GM12878 (cell line): ENCODE data around the gene ZCCHC24. TPM values are rescaled to one million over a fixed set of nuclear protein-coding genes. Genes with fewer than 3 reads are reported as not detected.

Experiments used
- ATAC-seq: fragments of 200-7000 bp; cut with Tn5 transposase; 3 replicates; pipeline ENCODE4 v1.9.1; 2020; ENCODE audit warnings: mild to moderate bottlenecking, moderate library complexity
- BruUV-seq: library from RNA; stranded (reverse); fragments of 400-500 nt; replicated peaks from 2 replicates; lab custom pipeline; 2021; lab: Mats Ljungman, UMichigan
- CTCF ChIA-PET: fragments of 300-600 bp; sonication (Branson Sonifier 250); formaldehyde crosslinking; extraction: SDS; loops from one replicate; lab custom pipeline; 2021; ENCODE audit warnings: inconsistent platforms; lab: Yijun Ruan, JAX
- POLR2A ChIA-PET: fragments of 350-600 bp; formaldehyde crosslinking; extraction: SDS; loops from one replicate; lab custom pipeline; 2021; ENCODE audit warnings: inconsistent platforms; lab: Charles Lee
- RAD21 ChIA-PET: fragments of 300-600 bp; sonication (Branson Sonifier 250); formaldehyde crosslinking; loops from one replicate; lab custom pipeline; 2023; ENCODE audit warnings: antibody characterized with exemption; ENCODE audit not compliant: unreplicated experiment; lab: Charles Lee
- SMC1A ChIA-PET: fragments of 300-600 bp; sonication (Branson Sonifier 250); formaldehyde crosslinking; loops from one replicate; lab custom pipeline; 2023; ENCODE audit not compliant: unreplicated experiment, uncharacterized antibody; lab: Charles Lee
- DNase-seq: peaks from one replicate; pipeline ENCODE4 v3.0.0-alpha.2; 2011; ENCODE audit warnings: low read depth, low spot score
- FAIRE-seq: peaks from 3 replicates; lab custom pipeline; 2011; peaks lifted over from hg19 to GRCh38; lab: Jason Lieb, UNC
- H2AFZ ChIP-seq: 2 replicates; pipeline ENCODE4 v1.6.0; 2011; ENCODE audit warnings: low read depth, low read length, control low read depth; ENCODE audit not compliant: control insufficient read depth
- H3K27ac ChIP-seq: 2 replicates; pipeline ENCODE4 v1.5.1; 2011; ENCODE audit warnings: control low read depth; ENCODE audit not compliant: control insufficient read depth, insufficient read depth
- H3K27me3 ChIP-seq, 2 experiments: replicated peaks in 1 of 2; 2 replicates each; pipeline versions ENCODE4 v1.6.0 to v1.6.1; 2011; ENCODE audit warnings: low read length in 1 of 2; ENCODE audit not compliant: control insufficient read depth in 2 of 2, insufficient read depth in 2 of 2
- H3K36me3 ChIP-seq, 2 experiments: 2 replicates each; pipeline ENCODE4 v1.5.1; 2011; ENCODE audit warnings: low read length in 1 of 2; ENCODE audit not compliant: control insufficient read depth in 2 of 2, insufficient read depth in 2 of 2
- H3K4me1 ChIP-seq: 2 replicates; pipeline ENCODE4 v1.6.1; 2011; ENCODE audit warnings: mild to moderate bottlenecking, low read length, moderate library complexity, mixed read lengths; ENCODE audit not compliant: control insufficient read depth, insufficient read depth
- H3K4me2 ChIP-seq: 2 replicates; pipeline ENCODE4 v1.6.0; 2011; ENCODE audit warnings: control low read depth; ENCODE audit not compliant: control insufficient read depth, insufficient read depth
- H3K4me3 ChIP-seq: fragments of 200-600 bp; sonication (generic); 2 replicates; pipeline ENCODE4 v1.5.1; 2016
- H3K79me2 ChIP-seq: 2 replicates; pipeline ENCODE4 v1.6.0; 2011; ENCODE audit warnings: low read length; ENCODE audit not compliant: control insufficient read depth, insufficient read depth
- H3K9ac ChIP-seq: 2 replicates; pipeline ENCODE4 v1.8.0; 2011; ENCODE audit warnings: low read length, control low read depth, mixed read lengths; ENCODE audit not compliant: control insufficient read depth, insufficient read depth
- H3K9me3 ChIP-seq: replicated peaks from 3 replicates; pipeline ENCODE4 v1.5.1; 2011; ENCODE audit warnings: mild to moderate bottlenecking, low read length; ENCODE audit not compliant: control insufficient read depth, insufficient read depth
- H4K20me1 ChIP-seq: 2 replicates; pipeline ENCODE4 v1.6.0; 2011; ENCODE audit not compliant: control insufficient read depth, insufficient read depth
- CBX3 ChIP-seq: fragments of 200-600 bp; sonication (generic); IDR thresholded peaks from 2 replicates; pipeline ENCODE4 v1.6.1; 2016; ENCODE audit warnings: low read depth, borderline replicate concordance
- CREM ChIP-seq: IDR thresholded peaks from 2 replicates; pipeline ENCODE4 v1.6.1; 2014; ENCODE audit warnings: antibody characterized with exemption, low read depth
- GATAD2B ChIP-seq: fragments of 450-650 bp; conservative IDR thresholded peaks from 2 replicates; pipeline ENCODE4 v1.6.1; 2017; ENCODE audit warnings: low read depth, mild to moderate bottlenecking, moderate library complexity
- HDAC2 ChIP-seq: fragments of 200-600 bp; sonication (generic); IDR thresholded peaks from 2 replicates; pipeline ENCODE4 v1.6.1; 2017
- HSF1 ChIP-seq: fragments of 150-350 bp; IDR thresholded peaks from 2 replicates; pipeline ENCODE4 v1.6.1; 2014; ENCODE audit warnings: mild to moderate bottlenecking, low read depth, low read length
- IRF4 ChIP-seq: IDR thresholded peaks from 2 replicates; pipeline ENCODE4 v1.6.1; 2011; ENCODE audit warnings: low read depth, low read length
- NR2F1 ChIP-seq: fragments of 450-650 bp; conservative IDR thresholded peaks from 2 replicates; pipeline ENCODE4 v1.6.1; 2017; ENCODE audit warnings: mild to moderate bottlenecking
- POLR2AphosphoS2 ChIP-seq: IDR thresholded peaks from 2 replicates; pipeline ENCODE4 v1.6.1; 2011; ENCODE audit warnings: low read depth, mild to moderate bottlenecking, low read length, improper control_type of control experiment, moderate library complexity
- RAD51 ChIP-seq: fragments of 450-650 bp; IDR thresholded peaks from 2 replicates; pipeline ENCODE4 v1.6.1; 2016; ENCODE audit warnings: moderate library complexity, mild to moderate bottlenecking, inconsistent platforms
- SMAD1 ChIP-seq: fragments of 450-650 bp; IDR thresholded peaks from 2 replicates; pipeline ENCODE4 v1.6.1; 2018; ENCODE audit warnings: mild to moderate bottlenecking, low read depth; ENCODE audit not compliant: partially characterized antibody
- SMC3 ChIP-seq: IDR thresholded peaks from 2 replicates; pipeline ENCODE4 v1.6.1; 2011; ENCODE audit warnings: low read length, improper control_type of control experiment, borderline replicate concordance
- SP1 ChIP-seq: IDR thresholded peaks from one replicate; pipeline ENCODE4 v1.6.1; 2011; ENCODE audit warnings: low read depth, low read length
- TARDBP ChIP-seq: IDR thresholded peaks from 2 replicates; pipeline ENCODE4 v1.6.1; 2016; ENCODE audit warnings: borderline replicate concordance
- TCF3 ChIP-seq: IDR thresholded peaks from 2 replicates; pipeline ENCODE4 v1.6.1; 2012; ENCODE audit warnings: low read depth, mild to moderate bottlenecking, low read length, borderline replicate concordance; ENCODE audit not compliant: insufficient read depth
- ZNF24 ChIP-seq: fragments of 450-650 bp; IDR thresholded peaks from 2 replicates; pipeline ENCODE4 v1.6.1; 2017; ENCODE audit warnings: antibody characterized with exemption, mild to moderate bottlenecking
- WGBS: methylation state at CpG from one replicate; pipeline ENCODE4 v1.1.6; 2016; ENCODE audit warnings: low lambda C conversion rate; ENCODE audit not compliant: insufficient replicate concordance, insufficient coverage; ENCODE audit errors: missing lambda C conversion rate; 5-methylcytosine and 5-hydroxymethylcytosine counted together
- in situ Hi-C: fragments of 300-500 bp; cut with MboI; formaldehyde crosslinking; loops from 9 replicates; pipeline ENCODE4 v1.14.3; 2018; ENCODE audit warnings: mixed read lengths
- intact Hi-C: fragments of 100-400 bp; cut with micrococcal nuclease; formaldehyde crosslinking; loops from one replicate; pipeline ENCODE4 v1.14.2; 2022; ENCODE audit not compliant: unreplicated experiment
- polyA plus RNA-seq, 11 experiments: library from polyadenylated mRNA; depleted of rRNA in 4 of 11; unstranded in 6 of 11; stranded (reverse) in 5 of 11; fragments of >200 nt; fragmentation: Nextera tagmentation in 4 of 11; fragmentation: Illumina TruSeq in 1 of 11; extraction: Ambion mirVana in 4 of 11; extraction: Trizol in 1 of 11; gene quantifications; 1 replicate in 1 of 11; 2 replicates in 10 of 11; pipeline versions ENCODE4 v1.2.1 to v1.2.3, GENCODE V29; 2011 to 2016; ENCODE audit warnings: inconsistent platforms in 2 of 11, missing spikeins in 2 of 11, low read depth in 1 of 11
- total RNA-seq, 4 experiments: library from RNA; depleted of rRNA in 3 of 4; stranded (reverse); fragments of >200 nt in 3 of 4; fragmentation: Illumina TruSeq in 1 of 4; extraction: Trizol in 1 of 4; gene quantifications; 2 replicates each; pipeline versions ENCODE4 v1.2.1 to v1.2.3, GENCODE V29; 2013 to 2021
- TF ChIP-seq, protein P1 (sequence below): fragments of 450-650 bp; formaldehyde crosslinking; IDR thresholded peaks from 2 replicates; pipeline ENCODE4 v1.5.0; 2022; ENCODE audit warnings: mild to moderate bottlenecking, missing genetic modification characterization
- TF ChIP-seq, protein P2 (sequence below): IDR thresholded peaks from 2 replicates; pipeline ENCODE4 v1.6.1; 2012; ENCODE audit warnings: low read depth, low read length, improper control_type of control experiment

Gene ZCCHC24
- total and polyA plus RNA-seq, 10 of the 15 experiments (the other 5 are each of a cell fraction or from before 2014, with no cell fraction given) = 0.02 to 0.62 (median 0.04) TPM; not detected in 4

GRCh38 chr10:79436066-79436849 is 9.2 kb downstream of the ZCCHC24 start:
- no peak overlapping the region for H3K9ac ChIP-seq
- FAIRE-seq = no peak

More at GRCh38 chr10:79436066-79436849, 9.2 kb downstream of the ZCCHC24 start:
- in situ Hi-C loops = no loop called here
- H3K27ac ChIP-seq = no peak overlapping the region
- no peak overlapping the region for H3K4me3 ChIP-seq
- no peaks in the 10 kb centered on the region for H3K4me1 ChIP-seq
- no peaks in the 10 kb centered on the region for H3K36me3 ChIP-seq
- intact Hi-C loops = no loop called here
- H4K20me1 ChIP-seq = no peaks in the 10 kb centered on the region
- no peak for ATAC-seq
- TF ChIP-seq SMC3 (no peak), TARDBP (no peak), ZNF24 (no peak), SP1 (no peak), IRF4 (no peak), NR2F1 (no peak), HDAC2 (no peak), CBX3 (no peak), TCF3 (no peak), CREM (no peak), RAD51 (no peak), GATAD2B (no peak), POLR2AphosphoS2 (no peak), HSF1 (no peak), SMAD1 (no peak)
- TF ChIP-seq, protein P1, sequence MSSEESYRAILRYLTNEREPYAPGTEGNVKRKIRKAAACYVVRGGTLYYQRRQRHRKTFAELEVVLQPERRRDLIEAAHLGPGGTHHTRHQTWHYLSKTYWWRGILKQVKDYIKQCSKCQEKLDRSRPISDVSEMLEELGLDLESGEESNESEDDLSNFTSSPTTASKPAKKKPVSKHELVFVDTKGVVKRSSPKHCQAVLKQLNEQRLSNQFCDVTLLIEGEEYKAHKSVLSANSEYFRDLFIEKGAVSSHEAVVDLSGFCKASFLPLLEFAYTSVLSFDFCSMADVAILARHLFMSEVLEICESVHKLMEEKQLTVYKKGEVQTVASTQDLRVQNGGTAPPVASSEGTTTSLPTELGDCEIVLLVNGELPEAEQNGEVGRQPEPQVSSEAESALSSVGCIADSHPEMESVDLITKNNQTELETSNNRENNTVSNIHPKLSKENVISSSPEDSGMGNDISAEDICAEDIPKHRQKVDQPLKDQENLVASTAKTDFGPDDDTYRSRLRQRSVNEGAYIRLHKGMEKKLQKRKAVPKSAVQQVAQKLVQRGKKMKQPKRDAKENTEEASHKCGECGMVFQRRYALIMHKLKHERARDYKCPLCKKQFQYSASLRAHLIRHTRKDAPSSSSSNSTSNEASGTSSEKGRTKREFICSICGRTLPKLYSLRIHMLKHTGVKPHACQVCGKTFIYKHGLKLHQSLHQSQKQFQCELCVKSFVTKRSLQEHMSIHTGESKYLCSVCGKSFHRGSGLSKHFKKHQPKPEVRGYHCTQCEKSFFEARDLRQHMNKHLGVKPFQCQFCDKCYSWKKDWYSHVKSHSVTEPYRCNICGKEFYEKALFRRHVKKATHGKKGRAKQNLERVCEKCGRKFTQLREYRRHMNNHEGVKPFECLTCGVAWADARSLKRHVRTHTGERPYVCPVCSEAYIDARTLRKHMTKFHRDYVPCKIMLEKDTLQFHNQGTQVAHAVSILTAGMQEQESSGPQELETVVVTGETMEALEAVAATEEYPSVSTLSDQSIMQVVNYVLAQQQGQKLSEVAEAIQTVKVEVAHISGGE (CRISPR knock-in tag) = no peak
- TF ChIP-seq, protein P2, sequence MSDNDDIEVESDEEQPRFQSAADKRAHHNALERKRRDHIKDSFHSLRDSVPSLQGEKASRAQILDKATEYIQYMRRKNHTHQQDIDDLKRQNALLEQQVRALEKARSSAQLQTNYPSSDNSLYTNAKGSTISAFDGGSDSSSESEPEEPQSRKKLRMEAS = no peak
- H3K79me2 ChIP-seq = no peaks in the 10 kb centered on the region
- CTCF ChIA-PET = interaction anchor here (1.4 kb wide), 1 partner anchor 52 kb away, joined by 3 read pairs; no protein-coding TSS in a partner anchor
- POLR2A ChIA-PET = no interaction called here
- BruUV-seq = no TSS peak
- DNase-seq = no peak
- H3K9me3 ChIP-seq = no peaks in the 10 kb centered on the region
- SMC1A ChIA-PET = interaction anchor here (1.9 kb wide), 1 partner anchor 32 kb away, joined by 5 read pairs; no protein-coding TSS in a partner anchor
- no peak overlapping the region for H3K4me2 ChIP-seq
- H2AFZ ChIP-seq = no peak overlapping the region
- RAD21 ChIA-PET = no interaction called here
- H3K27me3 ChIP-seq = peaks cover 0 to 2% of the 10 kb centered on the region in 2 experiments; a peak in 2 of 4 replicates
- WGBS = 37% methylated on average over 17 of the region's 17 CpGs
